ENCODE results near the gene CIB4. TPM values are rescaled to one million over a fixed set of nuclear protein-coding genes. Genes with fewer than 3 reads are reported as not detected.
A peak's percentile ranks its signal among the peaks of the same experiment; 100 is the strongest.

CIB4 gene
- total RNA-seq, 1 experiment from 2014 or later = not detected

GRCh38 chr2:26585100-26585499 lies 56.1 kb downstream of the CIB4 start:
- peak; percentile 5 for DNase-seq (ENCODE audit: low spot score)
- Mint-ChIP-seq H3K9me3 (no peaks in the 10 kb centered on the region), H3K27ac (no peak overlapping the region), H3K4me3 (no peak overlapping the region), H3K4me1 (no peaks in the 10 kb centered on the region), H3K27me3 (ENCODE audit: low read depth) (peaks cover 8% of the 10 kb centered on the region), H3K36me3 (no peaks in the 10 kb centered on the region)
- POLR2A ChIA-PET = interaction anchor here (0.5 kb wide), 1 partner anchor 1168 kb away, joined by 3 read pairs; no protein-coding TSS in a partner anchor
- CTCF ChIA-PET = interaction anchor here (0.8 to 3.3 kb wide), 2 partner anchors 7 to 64 kb away, joined by 4 to 16 read pairs; no protein-coding TSS in a partner anchor
- TF ChIP-seq IRF2 (CRISPR knock-in tag; IDR thresholded peaks at IDR 0.05; ENCODE audit: borderline replicate concordance, low read depth) (no peak), E2F1 (CRISPR knock-in tag; IDR thresholded peaks at IDR 0.05) (no peak), TEAD1 (CRISPR knock-in tag; IDR thresholded peaks at IDR 0.05) (no peak), SMAD3 (CRISPR knock-in tag; IDR thresholded peaks at IDR 0.05; ENCODE audit: borderline replicate concordance) (no peak), KAT7 (CRISPR knock-in tag; IDR thresholded peaks at IDR 0.05; ENCODE audit: borderline replicate concordance) (no peak), ERG (CRISPR knock-in tag; IDR thresholded peaks at IDR 0.05) (no peak), RELA (CRISPR knock-in tag; IDR thresholded peaks at IDR 0.05; ENCODE audit: borderline replicate concordance) (no peak), JAZF1 (CRISPR knock-in tag; IDR thresholded peaks at IDR 0.05) (no peak), FOXP4 (CRISPR knock-in tag; IDR thresholded peaks at IDR 0.05) (no peak), FOXK1 (CRISPR knock-in tag; IDR thresholded peaks at IDR 0.05) (no peak), CREM (CRISPR knock-in tag; IDR thresholded peaks at IDR 0.05) (no peak), PREB (CRISPR knock-in tag; IDR thresholded peaks at IDR 0.05; ENCODE audit: borderline replicate concordance) (no peak), ZNF532 (CRISPR knock-in tag; IDR thresholded peaks at IDR 0.05; ENCODE audit: borderline replicate concordance) (no peak), IRF1 (CRISPR knock-in tag; IDR thresholded peaks at IDR 0.05) (no peak)
- ATAC-seq = no peak

GRCh38 chr2:26584656-26585055 lies 56.5 kb downstream of the CIB4 start:
- no peaks in the 10 kb centered on the region for H3K9me3 Mint-ChIP-seq
- DNase-seq (ENCODE audit: low spot score) (peak; percentile 2), ATAC-seq (no peak)
- peaks cover 8% of the 10 kb centered on the region for H3K27me3 Mint-ChIP-seq (ENCODE audit: low read depth)
- no peak overlapping the region for H3K4me3 Mint-ChIP-seq
- no peak overlapping the region for H3K27ac Mint-ChIP-seq
- no peaks in the 10 kb centered on the region for H3K4me1 Mint-ChIP-seq
- CTCF ChIA-PET = no interaction called here
- POLR2A ChIA-PET = interaction anchor here (0.5 kb wide), 1 partner anchor 1169 kb away, joined by 3 read pairs; no protein-coding TSS in a partner anchor
- no peaks in the 10 kb centered on the region for H3K36me3 Mint-ChIP-seq
- TF ChIP-seq TP53 (CRISPR knock-in tag; IDR thresholded peaks at IDR 0.05) (no peak), E2F1 (CRISPR knock-in tag; IDR thresholded peaks at IDR 0.05) (no peak), ETV6 (CRISPR knock-in tag; IDR thresholded peaks at IDR 0.05) (no peak), ZBTB21 (CRISPR knock-in tag; IDR thresholded peaks at IDR 0.05; ENCODE audit: borderline replicate concordance) (no peak), RELA (CRISPR knock-in tag; IDR thresholded peaks at IDR 0.05; ENCODE audit: borderline replicate concordance) (no peak), ZNF512 (CRISPR knock-in tag; IDR thresholded peaks at IDR 0.05; ENCODE audit: borderline replicate concordance) (no peak), JUN (CRISPR knock-in tag; IDR thresholded peaks at IDR 0.05) (no peak), ZBTB43 (CRISPR knock-in tag; IDR thresholded peaks at IDR 0.05) (no peak)

Measured in WTC11 (cell line).